ENCODE measurements around the gene G3BP1.

GRCh38 chr5:151820271-151820670, 48.5 kb downstream of the G3BP1 start:
- no peak for TF ChIP-seq CTCF (IDR thresholded peaks at IDR 0.05; ENCODE audit: insufficient read depth, low read length)
- TF ChIP-seq POLR2AphosphoS5 (IDR thresholded peaks at IDR 0.05; ENCODE audit: low read depth), result no peak
- TF ChIP-seq REST (IDR thresholded peaks at IDR 0.05; ENCODE audit: insufficient replicate concordance, low read depth), result no peak
- TF ChIP-seq GABPA (IDR thresholded peaks at IDR 0.05; ENCODE audit: low read depth), result no peak
- no peak for TF ChIP-seq SPI1 (IDR thresholded peaks at IDR 0.05; ENCODE audit: borderline replicate concordance, low read depth)
